MM.1S (cell line): Measurements from ENCODE around the gene ERCC8.

ENCODE experiments used
- EZH2 ChIP-seq: fragments of 300-600 bp; sonication (generic); optimal IDR thresholded peaks from 2 replicates; pipeline ENCODE3; 2017; ENCODE audit warnings: low read depth, mild to moderate bottlenecking, antibody characterized with exemption, low read length, mixed read lengths
- TF ChIP-seq, protein P1 (sequence below): fragments of 300-600 bp; sonication (generic); IDR thresholded peaks from 2 replicates; pipeline ENCODE4 v1.5.1; 2016; ENCODE audit warnings: antibody characterized with exemption, low read length, mixed read lengths

DNA sequence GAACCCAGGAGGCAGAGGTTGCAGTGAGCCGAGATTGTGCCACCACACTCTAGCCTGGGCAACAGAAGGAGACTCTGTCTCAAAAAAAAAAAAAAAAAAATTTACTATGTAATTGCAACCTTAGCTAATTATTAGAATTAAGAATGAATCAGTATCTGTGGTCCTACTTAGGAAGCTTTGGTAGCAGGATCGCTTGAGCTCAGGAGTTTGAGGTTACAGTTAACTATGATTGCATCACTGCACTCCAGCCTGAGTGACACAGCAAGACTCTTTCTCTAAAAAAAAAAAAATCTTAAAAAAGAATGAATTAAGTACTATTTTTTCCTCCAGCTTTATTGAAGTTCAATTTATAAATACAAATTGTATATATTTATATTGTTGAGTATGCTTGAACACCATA, 16.8 kb upstream of the ERCC8 start:
- TF ChIP-seq, protein P1, sequence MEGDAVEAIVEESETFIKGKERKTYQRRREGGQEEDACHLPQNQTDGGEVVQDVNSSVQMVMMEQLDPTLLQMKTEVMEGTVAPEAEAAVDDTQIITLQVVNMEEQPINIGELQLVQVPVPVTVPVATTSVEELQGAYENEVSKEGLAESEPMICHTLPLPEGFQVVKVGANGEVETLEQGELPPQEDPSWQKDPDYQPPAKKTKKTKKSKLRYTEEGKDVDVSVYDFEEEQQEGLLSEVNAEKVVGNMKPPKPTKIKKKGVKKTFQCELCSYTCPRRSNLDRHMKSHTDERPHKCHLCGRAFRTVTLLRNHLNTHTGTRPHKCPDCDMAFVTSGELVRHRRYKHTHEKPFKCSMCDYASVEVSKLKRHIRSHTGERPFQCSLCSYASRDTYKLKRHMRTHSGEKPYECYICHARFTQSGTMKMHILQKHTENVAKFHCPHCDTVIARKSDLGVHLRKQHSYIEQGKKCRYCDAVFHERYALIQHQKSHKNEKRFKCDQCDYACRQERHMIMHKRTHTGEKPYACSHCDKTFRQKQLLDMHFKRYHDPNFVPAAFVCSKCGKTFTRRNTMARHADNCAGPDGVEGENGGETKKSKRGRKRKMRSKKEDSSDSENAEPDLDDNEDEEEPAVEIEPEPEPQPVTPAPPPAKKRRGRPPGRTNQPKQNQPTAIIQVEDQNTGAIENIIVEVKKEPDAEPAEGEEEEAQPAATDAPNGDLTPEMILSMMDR: no peak
- no peak for TF ChIP-seq EZH2
